Epithelial cell of esophagus (primary cell): Measurements from ENCODE around the gene ANTKMT.

Experiments used
- DNase-seq: peaks from one replicate; pipeline ENCODE4 v3.0.0; 2010; ENCODE audit warnings: low read depth
- H3K4me3 ChIP-seq: 2 replicates; pipeline ENCODE4 v1.5.1; 2011; ENCODE audit warnings: mild to moderate bottlenecking, low read length, control low read depth
- TF ChIP-seq, protein P1 (sequence below): IDR thresholded peaks from 2 replicates; pipeline ENCODE4 v1.5.1; 2011; ENCODE audit warnings: low read depth, mild to moderate bottlenecking, low read length, control low read depth, inconsistent platforms; ENCODE audit not compliant: insufficient read depth; ENCODE audit errors: missing control alignments

The ANTKMT gene

GRCh38 chr16:743794-744500 lies 23.0 kb downstream of the ANTKMT start:
- no peak overlapping the region for H3K4me3 ChIP-seq
- TF ChIP-seq, protein P1, sequence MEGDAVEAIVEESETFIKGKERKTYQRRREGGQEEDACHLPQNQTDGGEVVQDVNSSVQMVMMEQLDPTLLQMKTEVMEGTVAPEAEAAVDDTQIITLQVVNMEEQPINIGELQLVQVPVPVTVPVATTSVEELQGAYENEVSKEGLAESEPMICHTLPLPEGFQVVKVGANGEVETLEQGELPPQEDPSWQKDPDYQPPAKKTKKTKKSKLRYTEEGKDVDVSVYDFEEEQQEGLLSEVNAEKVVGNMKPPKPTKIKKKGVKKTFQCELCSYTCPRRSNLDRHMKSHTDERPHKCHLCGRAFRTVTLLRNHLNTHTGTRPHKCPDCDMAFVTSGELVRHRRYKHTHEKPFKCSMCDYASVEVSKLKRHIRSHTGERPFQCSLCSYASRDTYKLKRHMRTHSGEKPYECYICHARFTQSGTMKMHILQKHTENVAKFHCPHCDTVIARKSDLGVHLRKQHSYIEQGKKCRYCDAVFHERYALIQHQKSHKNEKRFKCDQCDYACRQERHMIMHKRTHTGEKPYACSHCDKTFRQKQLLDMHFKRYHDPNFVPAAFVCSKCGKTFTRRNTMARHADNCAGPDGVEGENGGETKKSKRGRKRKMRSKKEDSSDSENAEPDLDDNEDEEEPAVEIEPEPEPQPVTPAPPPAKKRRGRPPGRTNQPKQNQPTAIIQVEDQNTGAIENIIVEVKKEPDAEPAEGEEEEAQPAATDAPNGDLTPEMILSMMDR = no peak
- no peak for DNase-seq

- DNase-seq = peak; percentile 56
- H3K4me3 ChIP-seq = no peak overlapping the region
- TF ChIP-seq, protein P1 = peak; percentile 61
These were observed 24.8 kb downstream of the ANTKMT start for GRCh38 chr16:745739-746138.

GRCh38 chr16:746637-747036 lies 25.7 kb downstream of the ANTKMT start:
- no peak overlapping the region for H3K4me3 ChIP-seq
- TF ChIP-seq, protein P1 = no peak
- DNase-seq = no peak

DNA sequence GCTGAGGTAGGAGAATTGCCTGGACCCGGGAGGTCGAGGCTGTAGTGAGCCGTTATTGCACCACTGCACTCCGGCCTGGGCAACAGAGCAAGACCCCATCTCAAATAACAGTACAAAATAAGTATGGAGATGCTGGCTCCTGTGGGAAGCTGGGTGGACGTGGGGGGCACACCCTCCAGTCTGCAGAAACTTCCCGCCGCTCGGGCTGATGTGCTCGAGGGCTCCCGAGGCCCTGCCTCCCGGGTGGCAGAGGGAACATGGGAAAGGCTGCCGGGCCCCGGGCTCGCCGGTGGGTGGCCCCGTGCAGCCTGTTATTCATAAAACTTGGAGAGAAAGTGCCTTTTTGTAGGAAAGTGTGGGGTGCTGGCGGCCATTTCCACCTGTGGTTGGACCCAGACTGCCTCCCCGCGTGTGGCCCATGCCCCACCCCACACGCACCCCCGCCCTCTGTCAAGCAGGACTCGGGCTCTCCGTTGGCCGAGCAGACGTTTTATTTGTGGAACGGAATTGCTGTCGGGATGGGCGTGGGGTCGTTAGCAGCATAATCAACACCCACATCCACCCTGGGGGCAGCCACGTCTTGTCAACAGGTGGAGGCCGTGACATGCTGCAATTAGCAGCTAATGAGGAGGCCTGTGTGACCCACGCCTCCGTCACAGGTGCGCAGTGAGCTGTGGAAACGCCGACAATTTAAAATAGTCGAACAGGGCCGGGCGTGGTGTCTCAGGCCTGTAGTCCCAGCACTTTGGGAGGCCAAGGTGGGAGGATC lies 27.2 kb downstream of the ANTKMT start:
- H3K4me3 ChIP-seq = no peak overlapping the region
- DNase-seq = no peak
- TF ChIP-seq, protein P1 = no peak

GRCh38 chr16:749010-749409 lies 28.1 kb downstream of the ANTKMT start:
- H3K4me3 ChIP-seq = no peak overlapping the region
- TF ChIP-seq, protein P1 = no peak
- peak; percentile 69 for DNase-seq

- TF ChIP-seq, protein P1 = no peak
- H3K4me3 ChIP-seq = no peak overlapping the region
- DNase-seq = no peak
These were observed 29.5 kb downstream of the ANTKMT start for GRCh38 chr16:750485-750884.
